ENCODE results near the gene CAVIN1.

- TF ChIP-seq CTCF (tag by site-specific recombination; IDR thresholded peaks at IDR 0.05) (peak; percentile 64), AEBP2 (tag by site-specific recombination; IDR thresholded peaks at IDR 0.05; ENCODE audit: borderline replicate concordance) (no peak), ZNF629 (tag by site-specific recombination; IDR thresholded peaks at IDR 0.05) (no peak), REST (tag by site-specific recombination; IDR thresholded peaks at IDR 0.05) (no peak), HOXA7 (CRISPR knock-in tag; IDR thresholded peaks at IDR 0.05; ENCODE audit: borderline replicate concordance) (no peak), HOXC10 (CRISPR knock-in tag; IDR thresholded peaks at IDR 0.05) (no peak), ZSCAN30 (tag by site-specific recombination; IDR thresholded peaks at IDR 0.05) (no peak), ZNF202 (tag by site-specific recombination; IDR thresholded peaks at IDR 0.05; ENCODE audit: borderline replicate concordance) (no peak), KLF16 (tag by site-specific recombination; IDR thresholded peaks at IDR 0.05) (no peak), PATZ1 (tag by site-specific recombination; IDR thresholded peaks at IDR 0.05) (no peak), ZNF398 (tag by site-specific recombination; IDR thresholded peaks at IDR 0.05) (no peak)
These were observed 36.3 kb upstream of the CAVIN1 start for GRCh38 chr17:42459256-42459800.

Measured in HEK293 (cell line).